ENCODE results near the gene ARL6IP1. TPM values are rescaled to one million over a fixed set of nuclear protein-coding genes. Genes with fewer than 3 reads are reported as not detected.

ARL6IP1 gene
- total RNA-seq, 1 experiment from 2014 or later: 172 TPM

- H3K27me3 Mint-ChIP-seq (ENCODE audit: low read depth): no peaks in the 10 kb centered on the region
- ChIA-PET CTCF (interaction anchor here (0.6 to 2.3 kb wide), 7 partner anchors 9 to 207 kb away, joined by 3 to 40 read pairs (median 7); partner anchors contain the start of genes RPS15A, SMG1 and TMC7), POLR2A (interaction anchor here (0.6 to 5.2 kb wide), 4 partner anchors 11 to 1669 kb away, joined by 3 to 60 read pairs (median 4); partner anchors contain the start of gene RPS15A)
- peak overlapping the region; percentile 98 for H3K27ac Mint-ChIP-seq
- TF ChIP-seq CREB1 (CRISPR knock-in tag; IDR thresholded peaks at IDR 0.05) (no peak), E2F4 (CRISPR knock-in tag; IDR thresholded peaks at IDR 0.05; ENCODE audit: borderline replicate concordance, low read depth) (no peak), ATF2 (CRISPR knock-in tag; IDR thresholded peaks at IDR 0.05; ENCODE audit: borderline replicate concordance, low read depth) (no peak)
- DNase-seq (ENCODE audit: low spot score): no peak
- peak overlapping the region; percentile 88 for H3K4me3 Mint-ChIP-seq
- peaks cover 26% of the 10 kb centered on the region for H3K36me3 Mint-ChIP-seq
- peaks cover 45% of the 10 kb centered on the region for H3K4me1 Mint-ChIP-seq
- ATAC-seq: no peak
- no peaks in the 10 kb centered on the region for H3K9me3 Mint-ChIP-seq
Observed at GRCh38 chr16:18800775-18801144, 589 bp downstream of the ARL6IP1 start.

- ATAC-seq: no peak
Observed at GRCh38 chr16:18800293-18800692, 1.1 kb downstream of the ARL6IP1 start.

GRCh38 chr16:18799500-18799899 is 1.8 kb downstream of the ARL6IP1 start:
- CTCF ChIA-PET: no interaction called here
- peaks cover 34% of the 10 kb centered on the region for H3K36me3 Mint-ChIP-seq
- ATAC-seq (no peak), DNase-seq (ENCODE audit: low spot score) (no peak)
- no peaks in the 10 kb centered on the region for H3K9me3 Mint-ChIP-seq
- H3K4me3 Mint-ChIP-seq: peak overlapping the region; percentile 88
- H3K4me1 Mint-ChIP-seq: peaks cover 32% of the 10 kb centered on the region
- no peak for TF ChIP-seq ZMAT4 (CRISPR knock-in tag; IDR thresholded peaks at IDR 0.05)
- no peak for TF ChIP-seq PREB (CRISPR knock-in tag; IDR thresholded peaks at IDR 0.05; ENCODE audit: borderline replicate concordance)
- no peak for TF ChIP-seq GRHL2 (CRISPR knock-in tag; IDR thresholded peaks at IDR 0.05; ENCODE audit: insufficient replicate concordance, severe bottlenecking)
- no peak for TF ChIP-seq NFYB (CRISPR knock-in tag; conservative IDR thresholded peaks at IDR 0.05; ENCODE audit: low read depth)
- TF ChIP-seq FOXP4 (CRISPR knock-in tag; IDR thresholded peaks at IDR 0.05): no peak
- no peak for TF ChIP-seq ATF6 (CRISPR knock-in tag; IDR thresholded peaks at IDR 0.05)
- TF ChIP-seq STAT6 (CRISPR knock-in tag; conservative IDR thresholded peaks at IDR 0.05; ENCODE audit: low read depth): no peak
- TF ChIP-seq USF1 (CRISPR knock-in tag; IDR thresholded peaks at IDR 0.05): no peak
- TF ChIP-seq SMAD3 (CRISPR knock-in tag; IDR thresholded peaks at IDR 0.05; ENCODE audit: borderline replicate concordance): no peak
- no peak for TF ChIP-seq ZNF425 (CRISPR knock-in tag; conservative IDR thresholded peaks at IDR 0.05)
- TF ChIP-seq NFE2L1 (CRISPR knock-in tag; IDR thresholded peaks at IDR 0.05): no peak
- POLR2A ChIA-PET: interaction anchor here (5.2 kb wide), 1 partner anchor 10 kb away, joined by 60 read pairs; the partner anchor contains the start of gene RPS15A
- H3K27ac Mint-ChIP-seq: peak overlapping the region; percentile 63; the same call in 1 of the 2 replicates
- H3K27me3 Mint-ChIP-seq (ENCODE audit: low read depth): no peaks in the 10 kb centered on the region

More at GRCh38 chr16:18800293-18800692, 1.1 kb downstream of the ARL6IP1 start:
- H3K27ac Mint-ChIP-seq: peak overlapping the region; percentile 98
- peaks cover 40% of the 10 kb centered on the region for H3K4me1 Mint-ChIP-seq
- DNase-seq (ENCODE audit: low spot score): no peak
- H3K27me3 Mint-ChIP-seq (ENCODE audit: low read depth): no peaks in the 10 kb centered on the region
- CTCF ChIA-PET: interaction anchor here (0.6 to 2.3 kb wide), 2 partner anchors 9 to 206 kb away, joined by 3 to 40 read pairs; partner anchors contain the start of gene RPS15A
- POLR2A ChIA-PET: interaction anchor here (5.2 kb wide), 1 partner anchor 11 kb away, joined by 60 read pairs; the partner anchor contains the start of gene RPS15A
- peak overlapping the region; percentile 88 for H3K4me3 Mint-ChIP-seq
- no peaks in the 10 kb centered on the region for H3K9me3 Mint-ChIP-seq
- H3K36me3 Mint-ChIP-seq: peaks cover 30% of the 10 kb centered on the region
- TF ChIP-seq ZBTB21 (CRISPR knock-in tag; IDR thresholded peaks at IDR 0.05; ENCODE audit: borderline replicate concordance): no peak
- TF ChIP-seq NFE2L1 (CRISPR knock-in tag; IDR thresholded peaks at IDR 0.05): no peak
